ENCODE results near the gene FBXL5.

- no peak for TF ChIP-seq CTCF (IDR thresholded peaks at IDR 0.05)
- no peak for TF ChIP-seq POLR2A (IDR thresholded peaks at IDR 0.05)
These were observed 1.7 kb downstream of the FBXL5 start for GRCh38 chr4:15653420-15653819.
